22Rv1 (cell line): ENCODE data around the gene TRAF7.

ENCODE experiments used
- CTCF ChIP-seq: fragments of 450-650 bp; IDR thresholded peaks from 2 replicates; pipeline ENCODE4 v1.5.1; 2017; ENCODE audit warnings: mild to moderate bottlenecking
- ZFX ChIP-seq: fragments of 450-650 bp; IDR thresholded peaks from 2 replicates; pipeline ENCODE4 v1.6.1; 2017; ENCODE audit warnings: antibody characterized with exemption, borderline replicate concordance

DNA sequence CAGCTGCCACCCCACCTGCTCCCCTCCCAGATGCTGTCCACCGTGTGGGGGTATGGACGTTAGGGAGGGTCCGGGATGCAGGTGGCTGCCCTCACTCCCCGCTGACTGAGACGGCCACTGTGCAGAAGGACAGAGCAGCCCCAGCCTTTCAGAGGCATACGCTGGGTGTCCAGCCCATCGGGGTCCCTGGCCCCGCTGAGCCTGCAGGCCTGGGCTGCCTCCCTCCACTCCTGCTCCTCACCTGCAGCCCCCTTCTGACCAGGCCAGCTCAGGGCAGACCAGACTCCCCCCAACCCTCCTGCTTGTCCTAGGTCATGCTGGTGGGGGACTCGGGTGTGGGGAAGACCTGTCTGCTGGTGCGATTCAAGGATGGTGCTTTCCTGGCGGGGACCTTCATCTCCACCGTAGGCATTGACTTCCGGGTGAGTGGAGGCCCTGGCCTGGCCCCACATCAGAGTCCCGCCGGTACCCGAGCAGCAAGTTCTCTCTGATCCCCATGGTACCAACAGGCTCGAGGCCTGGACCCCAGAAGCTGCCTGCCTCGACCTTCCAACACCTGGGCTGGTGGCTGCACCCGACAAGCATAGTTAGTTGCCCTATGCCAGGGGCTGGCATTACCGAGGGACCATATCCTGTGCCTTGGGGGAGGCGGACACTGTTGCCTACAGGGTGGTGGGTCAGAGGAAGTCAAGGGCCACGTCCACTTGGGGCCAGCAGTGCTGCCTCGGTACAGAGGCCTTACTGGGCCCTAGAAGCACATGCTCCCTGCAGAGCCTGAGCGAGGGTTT lies 5.8 kb upstream of the TRAF7 start:
- TF ChIP-seq CTCF = no peak
- TF ChIP-seq ZFX = no peak
